K562 (cell line): ENCODE data around the gene NPDC1. TPM values are rescaled to one million over a fixed set of nuclear protein-coding genes. Genes with fewer than 3 reads are reported as not detected.

Source experiments
- ATAC-seq: fragments of 200-7000 bp; cut with Tn5 transposase; 3 replicates; pipeline ENCODE4 v1.9.1; 2020; ENCODE audit warnings: moderate library complexity
- BruUV-seq: library from RNA; stranded (reverse); fragments of 400-500 nt; replicated peaks from 2 replicates; lab custom pipeline; 2021; lab: Mats Ljungman, UMichigan
- CTCF ChIA-PET: fragments of 300-600 bp; formaldehyde crosslinking; extraction: SDS; loops from one replicate; lab custom pipeline; 2021; ENCODE audit warnings: low intra/inter-chr PET ratio; lab: Yijun Ruan, JAX
- POLR2A ChIA-PET: fragments of 300-600, 350-650 bp; sonication (Branson Sonifier 250); formaldehyde crosslinking; extraction: SDS; loops from one replicate; lab custom pipeline; 2021; ENCODE audit warnings: antibody characterized with exemption, inconsistent platforms; lab: Yijun Ruan, JAX
- DNase-seq, 4 experiments: peaks; one replicate each; pipeline versions ENCODE4 v3.0.0 to v3.0.0-alpha.2; 2011 to 2018; ENCODE audit warnings: low spot score in 3 of 4, mixed read lengths in 3 of 4; ENCODE audit errors: extremely low read depth in 1 of 4
- FAIRE-seq: peaks from 2 replicates; lab custom pipeline; 2011; peaks lifted over from hg19 to GRCh38; lab: Jason Lieb, UNC
- H2AFZ ChIP-seq: 2 replicates; pipeline ENCODE4 v1.6.0; 2011; ENCODE audit warnings: low read depth, low read length, control low read depth, inconsistent platforms
- H3K27ac ChIP-seq: fragments of 200-600 bp; 3 replicates; pipeline ENCODE4 v1.8.0; 2011; ENCODE audit warnings: low read depth, mild to moderate bottlenecking, control low read depth, inconsistent platforms, low read length, moderate library complexity, mixed read lengths; ENCODE audit errors: extremely low read depth
- H3K27me3 ChIP-seq, 2 experiments: fragments of 300-600 bp in 1 of 2; 2 replicates in 1 of 2; 3 replicates in 1 of 2; pipeline versions ENCODE4 v1.6.0 to v1.8.0; 2011; ENCODE audit warnings: inconsistent platforms in 2 of 2, low read length in 2 of 2, mild to moderate bottlenecking in 1 of 2, mixed read lengths in 1 of 2, moderate library complexity in 1 of 2; ENCODE audit not compliant: control insufficient read depth in 2 of 2, insufficient read depth in 2 of 2
- H3K36me3 ChIP-seq: fragments of 300-600 bp; 3 replicates; pipeline ENCODE4 v1.8.0; 2011; ENCODE audit warnings: mild to moderate bottlenecking, low read length, inconsistent platforms; ENCODE audit not compliant: control insufficient read depth, insufficient read depth
- H3K4me1 ChIP-seq, 2 experiments: fragments of 200-600 bp in 1 of 2; replicated peaks in 1 of 2; 2 replicates in 1 of 2; 3 replicates in 1 of 2; pipeline versions ENCODE4 v1.5.1 to v1.8.0; 2011; ENCODE audit warnings: inconsistent platforms in 2 of 2, low read length in 2 of 2, mild to moderate bottlenecking in 1 of 2, mixed read lengths in 1 of 2, moderate library complexity in 1 of 2; ENCODE audit not compliant: control insufficient read depth in 2 of 2, insufficient read depth in 2 of 2
- H3K4me2 ChIP-seq: 2 replicates; pipeline ENCODE4 v1.6.1; 2011; ENCODE audit warnings: low read length, control low read depth, inconsistent platforms, mixed read lengths; ENCODE audit not compliant: insufficient read depth
- H3K4me3 ChIP-seq: fragments of 200-600 bp; sonication (generic), shearing (Covaris generic); 2 replicates; pipeline ENCODE4 v1.5.1; 2016; ENCODE audit warnings: control low read depth, inconsistent platforms
- H3K79me2 ChIP-seq: fragments of 200-600 bp; 3 replicates; pipeline ENCODE4 v1.8.0; 2011; ENCODE audit warnings: low read length, inconsistent platforms; ENCODE audit not compliant: control insufficient read depth, insufficient read depth
- H3K9ac ChIP-seq, 2 experiments: 2 replicates each; pipeline versions ENCODE4 v1.6.0 to v1.6.1; 2011; ENCODE audit warnings: low read depth in 2 of 2, low read length in 2 of 2, control low read depth in 1 of 2, inconsistent platforms in 1 of 2, mild to moderate bottlenecking in 1 of 2, mixed read lengths in 1 of 2; ENCODE audit not compliant: insufficient read depth in 1 of 2
- H3K9me1 ChIP-seq: one replicate; pipeline ENCODE4 v1.6.0; 2011; ENCODE audit warnings: inconsistent platforms, mild to moderate bottlenecking, low read length, moderate library complexity; ENCODE audit not compliant: control insufficient read depth, insufficient read depth
- H3K9me3 ChIP-seq: replicated peaks from 2 replicates; pipeline ENCODE4 v1.5.1; 2011; ENCODE audit warnings: low read depth, low read length, inconsistent platforms; ENCODE audit not compliant: control insufficient read depth, insufficient read depth
- H4K20me1 ChIP-seq: replicated peaks from 2 replicates; pipeline ENCODE4 v1.6.1; 2011; ENCODE audit warnings: low read length, inconsistent platforms, mixed read lengths; ENCODE audit not compliant: control insufficient read depth, insufficient read depth
- AFF1 ChIP-seq, 2 experiments: fragments of 450-650 bp; IDR thresholded peaks; 2 replicates each; pipeline ENCODE4 v1.6.1; 2018; ENCODE audit warnings: mild to moderate bottlenecking in 2 of 2, low read depth in 1 of 2; ENCODE audit not compliant: partially characterized antibody in 2 of 2
- BRF2 ChIP-seq: IDR thresholded peaks from 3 replicates; pipeline ENCODE4 v1.6.1; 2011; ENCODE audit warnings: borderline replicate concordance, mild to moderate bottlenecking; ENCODE audit not compliant: insufficient read length, insufficient read depth
- ESRRB ChIP-seq: fragments of 250-450 bp; sonication (Bioruptor Pico); IDR thresholded peaks from 2 replicates; pipeline ENCODE4 v1.5.0; 2020; ENCODE audit warnings: mild to moderate bottlenecking, moderate library complexity, borderline replicate concordance
- FIP1L1 ChIP-seq: fragments of 200-400 bp; formaldehyde crosslinking; IDR thresholded peaks from 2 replicates; pipeline ENCODE4 v1.6.1; 2018; ENCODE audit warnings: mild to moderate bottlenecking, low read depth, low read length; ENCODE audit not compliant: poor library complexity, severe bottlenecking
- MNT ChIP-seq, 2 experiments: fragments of 450-650 bp; conservative IDR thresholded peaks; 2 replicates each; pipeline ENCODE4 v1.6.1; 2017; ENCODE audit warnings: mild to moderate bottlenecking in 2 of 2, moderate library complexity in 2 of 2
- NKRF ChIP-seq: fragments of 450-650 bp; IDR thresholded peaks from 2 replicates; pipeline ENCODE4 v1.6.1; 2016; ENCODE audit warnings: borderline replicate concordance
- VEZF1 ChIP-seq: fragments of 200-800 bp; sonication (Bioruptor generic); IDR thresholded peaks from 2 replicates; pipeline ENCODE4 v1.6.1; 2017; ENCODE audit warnings: missing genetic modification characterization, missing compliant biosample characterization
- ZNF263 ChIP-seq: sonication (generic); formaldehyde crosslinking; IDR thresholded peaks from 2 replicates; pipeline ENCODE4 v1.8.0; 2022; ENCODE audit warnings: mild to moderate bottlenecking, missing genetic modification reagents, borderline replicate concordance
- WGBS: fragments of 100-300 bp; shearing (Covaris generic); methylation state at CpG from one replicate; pipeline ENCODE4 v1.1.6; 2016; ENCODE audit warnings: low coverage, mixed read lengths; ENCODE audit not compliant: insufficient coverage; ENCODE audit errors: missing lambda C conversion rate; 5-methylcytosine and 5-hydroxymethylcytosine counted together
- in situ Hi-C: fragments of 300-500 bp; cut with MboI; formaldehyde crosslinking; loops from 4 replicates; pipeline ENCODE4 v1.15.0; 2018; ENCODE audit warnings: inconsistent platforms, mixed read lengths
- intact Hi-C: fragments of 100-400 bp; cut with micrococcal nuclease; formaldehyde crosslinking; loops from 2 replicates; pipeline ENCODE4 v1.14.2; 2022
- polyA plus RNA-seq, 8 experiments: library from polyadenylated mRNA; depleted of rRNA in 4 of 8; stranded (reverse) in 5 of 8; unstranded in 3 of 8; fragments of >200 nt; fragmentation: Nextera tagmentation in 2 of 8; fragmentation: Illumina TruSeq in 1 of 8; extraction: Ambion mirVana in 2 of 8; extraction: Trizol in 1 of 8; gene quantifications; 2 replicates each; pipeline versions ENCODE4 v1.2.1 to v1.2.3, GENCODE V29; 2011 to 2014; ENCODE audit warnings: inconsistent platforms in 1 of 8, missing spikeins in 1 of 8
- total RNA-seq, 7 experiments: library from RNA; depleted of rRNA in 6 of 7; stranded (reverse); fragments of >200 nt in 6 of 7; fragmentation: Illumina TruSeq in 2 of 7; extraction: Trizol in 2 of 7; gene quantifications; 2 replicates each; pipeline versions ENCODE4 v1.2.1 to v1.2.3, GENCODE V29; 2011 to 2021; ENCODE audit warnings: low replicate concordance in 1 of 7

The NPDC1 gene
- total and polyA plus RNA-seq, 9 of the 15 experiments (the other 6 are each of a cell fraction or from before 2014, with no cell fraction given): 0.06 to 2.1 (median 0.53) TPM; not detected in 3

GRCh38 chr9:136992819-136993369, 53.1 kb downstream of the NPDC1 start:
- intact Hi-C loops: loop anchor here (5.0 kb wide), 1 partner anchor 46 kb away; the partner anchor contains the start of gene C8G
- Histone ChIP-seq H3K9me1 (no peaks in the 10 kb centered on the region), H2AFZ (peak overlapping the region; percentile 89; the same call in 1 of the 2 replicates), H3K4me2 (peak overlapping the region; percentile 83), H3K27me3 (no peaks in the 10 kb centered on the region), H3K4me3 (peak overlapping the region; percentile 87), H3K9ac (peak overlapping the region; percentile 79 to 97), H3K4me1 (peaks cover 30 to 69% of the 10 kb centered on the region in 2 experiments), H3K27ac (peak overlapping the region; percentile 89), H3K9me3 (peaks cover 6% of the 10 kb centered on the region), H3K79me2 (peaks cover 18% of the 10 kb centered on the region), H3K36me3 (peaks cover 22% of the 10 kb centered on the region; the same call in 1 of the 3 replicates), H4K20me1 (no peaks in the 10 kb centered on the region)
- FAIRE-seq: no peak
- POLR2A ChIA-PET: interaction anchor here (0.6 to 1.3 kb wide), 10 partner anchors 8 to 163 kb away, joined by 3 to 6 read pairs (median 4); no protein-coding TSS in a partner anchor
- 6% methylated on average over 17 of the region's 18 CpGs for WGBS
- ATAC-seq: no peak
- CTCF ChIA-PET: no interaction called here
- no peak for DNase-seq
- BruUV-seq: no TSS peak
- in situ Hi-C loops: no loop called here
- TF ChIP-seq BRF2 (no peak), NKRF (no peak; the same call in 1 of the 2 replicates), AFF1 (IDR thresholded peaks at IDR 0.05; ENCODE audit: low read depth in 1 of 2, partially characterized antibody in 2 of 2) (no peak), MNT (conservative IDR thresholded peaks at IDR 0.05) (0 out of 4 replicates have a peak, but pooled peaks of 1 of the 2 experiments have one; percentile 10), ZNF263 (CRISPR knock-in tag) (peak; percentile 91), FIP1L1 (peak; percentile 11), ESRRB (no peak), VEZF1 (no peak)
